Middle frontal gyrus (tissue), 1 donor: ENCODE results near the gene KLRC4.
"Not testable (repeated sequence)": the region's sequence is repeated elsewhere in the genome, so short reads cannot be mapped to it uniquely, and the experiment has no call there.

ENCODE experiments used
- DNase-seq: peaks from one replicate; pipeline ENCODE4 v3.0.0-alpha.2; 2015; ENCODE audit warnings: low spot score; ENCODE audit errors: extremely low spot score

The KLRC4 gene

GRCh38 chr12:10409392-10409791, at the start of gene KLRC4:
Gene KLRC4, minus strand, starts transcription at chr12:10409757. Its CDS starts 182 bp downstream, at chr12:10409575.
- no peak for DNase-seq

- DNase-seq: no peak
These were observed 48.2 kb upstream of the KLRC4 start for GRCh38 chr12:10457760-10458159.

- no peak for DNase-seq
These were observed 47.3 kb upstream of the KLRC4 start for GRCh38 chr12:10456856-10457255.

- no peak for DNase-seq
These were observed 46.2 kb upstream of the KLRC4 start for GRCh38 chr12:10455766-10456165.

- DNase-seq: no peak
These were observed 45.0 kb upstream of the KLRC4 start for GRCh38 chr12:10454531-10454930.

- DNase-seq: no peak
These were observed 43.6 kb upstream of the KLRC4 start, which contains the start of gene KLRC1 for GRCh38 chr12:10453156-10453555. Gene KLRC1, minus strand, starts transcription at chr12:10453377. Its CDS starts 2,221 bp downstream, at chr12:10451156.

- no peak for DNase-seq
These were observed 38.7 kb upstream of the KLRC4 start for GRCh38 chr12:10448236-10448635.

GRCh38 chr12:10446052-10446451, 36.5 kb upstream of the KLRC4 start:
- DNase-seq: not testable (repeated sequence)

- not testable (repeated sequence) for DNase-seq
These were observed 31.6 kb upstream of the KLRC4 start for GRCh38 chr12:10441144-10441543.

- not testable (repeated sequence) for DNase-seq
These were observed 30.2 kb upstream of the KLRC4 start for GRCh38 chr12:10439608-10440274.

GRCh38 chr12:10437601-10438000, 28.0 kb upstream of the KLRC4 start:
- DNase-seq: not testable (repeated sequence)

- DNase-seq: not testable (repeated sequence)
These were observed 26.3 kb upstream of the KLRC4 start, which contains the start of gene KLRC2 for GRCh38 chr12:10435816-10436215. Gene KLRC2, minus strand, starts transcription at chr12:10436010. Its CDS starts 24 bp downstream, at chr12:10435986.

GRCh38 chr12:10430623-10431022, 21.1 kb upstream of the KLRC4 start:
- not testable (repeated sequence) for DNase-seq

- not testable (repeated sequence) for DNase-seq
These were observed 16.4 kb upstream of the KLRC4 start for GRCh38 chr12:10425938-10426337.

GRCh38 chr12:10424260-10424899, 14.8 kb upstream of the KLRC4 start:
- DNase-seq: not testable (repeated sequence)

- not testable (repeated sequence) for DNase-seq
These were observed 12.6 kb upstream of the KLRC4 start for GRCh38 chr12:10422159-10422558.

- DNase-seq: not testable (repeated sequence)
These were observed 10.8 kb upstream of the KLRC4 start, which contains the start of gene KLRC3 for GRCh38 chr12:10420334-10420733. Gene KLRC3, minus strand, starts transcription at chr12:10420595. Its CDS starts 45 bp downstream, at chr12:10420550.

- DNase-seq: no peak
These were observed 715 bp downstream of the KLRC4 start for GRCh38 chr12:10408842-10409241.

GRCh38 chr12:10406725-10407124, 2.8 kb downstream of the KLRC4 start:
- no peak for DNase-seq

GRCh38 chr12:10405294-10405693, 4.3 kb downstream of the KLRC4 start:
- no peak for DNase-seq

GRCh38 chr12:10404798-10405197, 4.8 kb downstream of the KLRC4 start:
- no peak for DNase-seq

GRCh38 chr12:10400829-10401228, 8.7 kb downstream of the KLRC4 start:
- DNase-seq: no peak
